Stimulated activated CD8-positive, alpha-beta memory T cell treated with anti-CD3 and anti-CD28 coated beads, Interleukin-7, amount 100 ng/mL, for 4 hours (primary cell): ENCODE measurements around the gene CHAF1A.

Experiments
- DNase-seq, 2 donors: peaks; one replicate each; pipeline ENCODE4 v3.0.0-alpha.2; 2020; ENCODE audit warnings: low read depth in 2 of 2

Gene CHAF1A

DNA sequence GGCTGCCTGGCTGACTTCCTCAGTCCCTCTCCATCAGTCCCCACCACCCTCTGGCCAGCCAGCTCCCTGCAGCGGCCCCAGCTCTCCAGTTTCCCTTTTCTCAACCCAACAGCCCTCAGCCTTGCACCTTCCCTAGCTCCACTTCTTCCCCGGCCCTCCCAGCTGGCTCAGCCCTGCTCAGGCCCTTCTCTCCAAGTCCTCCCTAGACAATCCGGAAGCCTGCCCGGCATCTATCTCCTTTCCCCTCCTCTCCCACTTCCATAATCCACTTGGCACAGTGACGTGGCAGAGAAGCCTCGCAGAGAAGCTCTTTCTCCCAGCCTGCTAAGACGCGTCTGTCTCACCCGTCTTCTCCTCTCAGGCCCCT, 54.0 kb downstream of the CHAF1A start:
- no peak for DNase-seq

DNA sequence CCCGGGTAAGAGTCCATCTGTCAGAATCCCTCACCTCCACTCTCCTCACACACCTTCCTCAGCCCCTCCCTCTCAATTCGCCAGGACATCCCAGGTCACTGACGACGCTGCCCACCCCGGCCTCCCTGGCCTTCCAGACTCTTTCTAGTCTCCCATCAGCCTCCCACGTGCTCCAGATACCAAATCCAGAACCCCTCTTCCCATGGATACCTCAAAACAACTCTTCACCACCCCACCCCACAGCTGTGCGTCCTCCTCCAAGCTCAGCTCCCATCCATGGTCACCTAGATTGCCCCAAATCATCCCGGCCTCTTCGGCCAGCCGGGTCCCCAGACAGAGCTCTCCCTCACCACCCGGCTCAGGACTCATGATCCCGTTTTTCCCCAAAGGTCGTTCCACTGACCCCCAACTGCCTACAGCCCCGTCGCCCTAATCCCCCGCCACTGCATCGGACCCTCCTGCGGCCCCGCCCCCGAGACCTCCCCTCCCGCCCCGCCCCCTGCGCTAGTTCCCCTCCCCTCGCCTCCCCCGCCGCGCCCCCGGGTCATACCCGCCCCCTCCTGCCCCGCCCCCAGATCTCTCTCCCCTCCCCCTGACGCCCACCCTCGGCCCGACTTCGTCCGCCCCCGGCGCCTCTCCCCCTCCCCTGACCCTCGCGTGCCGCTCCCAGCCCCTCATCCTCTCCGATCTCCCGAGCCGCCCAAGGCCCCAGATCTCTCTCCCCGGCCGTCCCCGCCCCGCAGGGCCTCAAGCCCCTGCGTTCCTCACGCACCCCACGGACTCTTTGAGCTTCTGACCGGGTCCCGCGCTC, 54.6 kb downstream of the CHAF1A start:
- peak; percentile 16 to 52 for DNase-seq

DNA sequence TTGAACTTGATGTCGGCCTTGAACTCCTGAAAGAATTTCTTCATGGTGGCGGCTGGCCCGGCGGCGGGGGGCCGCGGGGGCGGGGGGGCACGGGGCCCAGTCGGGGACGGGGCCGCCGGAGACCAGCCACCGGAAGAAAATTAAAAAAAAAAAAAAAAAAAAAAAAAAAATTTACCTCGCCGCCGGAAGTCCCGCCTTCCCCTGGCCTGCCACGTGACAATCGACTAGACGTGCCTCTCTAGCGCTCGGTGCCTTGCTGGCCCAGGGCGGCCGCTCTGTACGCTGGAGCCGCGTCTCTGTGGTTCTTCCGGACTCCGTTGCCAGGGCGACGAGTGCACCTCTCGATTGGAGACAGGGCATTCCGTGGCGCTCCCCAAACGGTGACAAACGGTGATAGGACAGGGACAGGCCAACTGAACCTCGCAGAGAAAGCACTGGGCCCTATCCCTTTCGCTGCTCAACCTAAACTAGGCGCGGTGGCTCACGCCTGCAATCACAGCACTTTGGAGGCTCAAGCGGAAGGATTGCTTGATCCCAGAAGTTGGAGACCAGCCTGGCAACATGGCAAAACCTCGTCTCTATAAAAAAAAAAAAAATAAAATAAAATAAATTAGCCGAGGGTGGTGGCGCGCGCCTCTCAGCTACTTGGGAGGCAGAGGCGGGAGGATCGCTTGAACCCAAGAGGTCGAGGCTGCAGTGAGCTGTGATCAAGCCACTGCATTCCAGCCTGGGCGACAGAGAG, 55.4 kb downstream of the CHAF1A start, which contains the start of gene UBXN6:
Gene UBXN6 (minus strand): TSS at position 141 of the 742 bp plus-strand sequence. CDS start 97 bp downstream, at position 44.
- peak; percentile 94 to 96 for DNase-seq

DNA sequence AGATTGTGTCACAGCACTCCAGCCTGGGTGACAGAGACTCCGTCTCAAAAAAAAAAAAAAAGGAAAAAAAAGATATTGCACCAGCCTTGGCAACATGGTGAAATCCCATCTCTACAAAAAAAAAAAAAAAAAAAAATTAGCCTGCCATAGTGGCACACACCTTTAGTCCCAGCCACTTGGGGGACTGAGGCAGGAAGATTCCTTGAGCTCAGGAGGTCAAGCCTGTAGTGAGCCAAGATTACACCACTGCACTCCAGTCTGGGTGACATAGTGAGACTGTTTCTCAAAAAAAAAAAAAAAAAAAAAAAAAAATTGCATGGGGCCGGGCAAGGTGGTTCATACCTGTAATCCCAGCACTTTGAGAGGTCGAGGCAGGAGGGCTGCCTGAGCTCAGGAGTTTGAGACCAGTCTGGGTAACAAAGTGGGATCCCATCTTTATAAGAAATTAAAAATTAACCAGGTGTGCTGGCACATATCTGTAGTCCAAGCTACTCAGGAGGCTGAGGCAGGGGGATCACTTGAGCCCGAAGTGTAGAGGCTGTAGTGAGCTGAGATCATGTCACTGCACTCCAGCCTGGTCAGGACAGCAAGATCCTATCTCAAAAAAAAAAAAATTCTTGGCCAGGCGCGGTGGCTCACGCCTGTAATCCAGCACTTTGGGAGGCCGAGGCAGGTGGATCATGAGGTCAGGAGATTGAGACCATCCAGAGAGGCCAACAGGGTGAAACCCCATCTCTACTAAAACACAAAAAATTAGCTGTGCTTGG, 62.6 kb downstream of the CHAF1A start:
- DNase-seq: no peak

DNA sequence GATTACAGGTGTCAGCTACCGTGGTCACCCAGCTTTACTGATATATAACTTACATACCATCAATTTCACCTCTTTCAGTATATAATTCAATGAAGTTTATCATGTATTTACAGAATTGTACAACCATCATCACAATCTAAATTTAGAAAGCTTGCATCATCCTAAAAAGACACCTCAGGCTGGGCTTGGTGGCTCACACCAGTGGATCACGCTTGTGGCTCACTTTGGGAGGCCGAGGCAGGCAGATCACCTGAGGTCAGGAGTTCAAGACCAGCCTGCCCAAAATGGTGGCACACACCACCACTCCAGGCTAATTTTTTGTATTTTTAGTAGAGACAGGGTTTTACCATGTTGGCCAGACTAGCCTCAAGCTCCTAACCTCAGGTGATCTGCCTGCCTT, 65.4 kb downstream of the CHAF1A start:
- DNase-seq: no peak

DNA sequence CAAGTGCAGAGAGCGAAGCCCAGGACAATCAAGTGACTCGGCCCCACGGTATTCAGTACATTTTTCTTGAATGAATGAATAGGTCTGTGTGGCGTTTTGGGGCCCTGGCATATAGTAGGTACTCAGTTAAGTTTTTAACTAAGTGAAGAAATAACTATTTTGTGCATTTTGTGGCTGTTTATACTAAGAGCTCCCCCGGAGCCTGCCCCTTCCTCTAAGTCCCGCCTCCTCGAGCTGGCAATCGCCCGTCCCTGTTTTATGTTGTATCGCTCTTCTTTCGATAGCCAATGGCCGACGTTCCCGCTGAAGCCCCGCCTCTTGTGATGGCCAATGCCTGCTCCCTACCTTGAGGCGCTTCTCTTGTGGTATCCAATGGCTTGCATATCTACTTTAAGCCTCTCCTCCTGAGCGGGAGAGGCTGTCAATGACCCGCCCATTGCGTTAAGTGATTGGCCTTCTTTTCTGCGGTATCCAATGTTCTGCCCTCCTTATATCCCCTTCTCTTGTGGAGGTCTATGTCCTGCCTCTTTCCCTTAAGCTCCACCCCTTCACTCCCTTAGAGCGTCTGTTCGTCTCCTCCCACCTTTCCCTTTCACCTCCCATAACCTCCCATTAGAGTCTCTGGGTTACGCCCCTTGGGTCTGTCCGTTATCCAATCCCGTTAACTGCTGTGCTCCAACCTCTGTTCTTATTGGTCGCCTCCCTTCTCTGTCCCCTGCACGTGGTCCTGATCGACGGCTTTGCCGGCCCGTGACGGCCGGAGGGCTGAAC, 69.1 kb downstream of the CHAF1A start:
- peak; percentile 96 to 98 for DNase-seq

DNA sequence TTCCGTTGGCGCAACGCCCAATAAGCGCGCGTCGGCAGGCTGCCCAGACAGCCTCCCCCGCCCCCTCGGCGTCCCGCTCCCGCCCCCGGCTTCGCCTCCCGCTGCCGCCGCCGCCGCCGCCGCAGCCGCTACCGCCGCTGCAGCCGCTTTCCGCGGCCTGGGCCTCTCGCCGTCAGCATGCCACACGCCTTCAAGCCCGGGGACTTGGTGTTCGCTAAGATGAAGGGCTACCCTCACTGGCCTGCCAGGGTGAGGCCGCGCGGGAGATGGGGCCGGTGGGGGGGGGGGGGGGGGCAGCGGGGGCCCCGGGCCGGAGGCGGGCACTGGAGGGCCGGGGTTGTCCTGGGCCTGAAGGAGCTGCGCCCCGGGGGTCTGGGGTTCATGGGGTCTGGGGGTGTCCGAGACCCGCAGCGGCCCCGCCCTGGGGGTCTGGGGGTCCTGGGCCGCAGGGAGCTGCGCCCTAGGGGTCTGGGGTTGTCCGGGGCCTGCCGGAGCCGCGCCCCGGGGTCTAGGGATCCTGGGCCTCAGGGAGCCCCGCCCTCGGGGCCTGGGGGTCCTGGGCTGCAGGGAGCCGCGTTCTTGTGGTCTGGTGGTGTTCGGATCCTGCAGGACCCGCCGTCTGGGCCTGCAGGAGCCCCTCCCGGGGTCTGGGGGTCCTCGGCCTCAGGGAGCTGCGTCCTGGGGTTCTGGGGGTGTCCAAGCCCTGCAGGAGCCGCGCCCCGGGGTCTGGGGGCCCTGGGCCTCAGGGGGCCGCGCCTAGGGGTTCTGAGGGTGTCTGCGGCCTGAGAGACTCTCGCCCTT, 69.9 kb downstream of the CHAF1A start, which contains the start of gene HDGFL2:
Gene HDGFL2 (plus strand): TSS at position 124 of the 801 bp plus-strand sequence. CDS start 54 bp downstream, at position 178.
- no peak for DNase-seq

DNA sequence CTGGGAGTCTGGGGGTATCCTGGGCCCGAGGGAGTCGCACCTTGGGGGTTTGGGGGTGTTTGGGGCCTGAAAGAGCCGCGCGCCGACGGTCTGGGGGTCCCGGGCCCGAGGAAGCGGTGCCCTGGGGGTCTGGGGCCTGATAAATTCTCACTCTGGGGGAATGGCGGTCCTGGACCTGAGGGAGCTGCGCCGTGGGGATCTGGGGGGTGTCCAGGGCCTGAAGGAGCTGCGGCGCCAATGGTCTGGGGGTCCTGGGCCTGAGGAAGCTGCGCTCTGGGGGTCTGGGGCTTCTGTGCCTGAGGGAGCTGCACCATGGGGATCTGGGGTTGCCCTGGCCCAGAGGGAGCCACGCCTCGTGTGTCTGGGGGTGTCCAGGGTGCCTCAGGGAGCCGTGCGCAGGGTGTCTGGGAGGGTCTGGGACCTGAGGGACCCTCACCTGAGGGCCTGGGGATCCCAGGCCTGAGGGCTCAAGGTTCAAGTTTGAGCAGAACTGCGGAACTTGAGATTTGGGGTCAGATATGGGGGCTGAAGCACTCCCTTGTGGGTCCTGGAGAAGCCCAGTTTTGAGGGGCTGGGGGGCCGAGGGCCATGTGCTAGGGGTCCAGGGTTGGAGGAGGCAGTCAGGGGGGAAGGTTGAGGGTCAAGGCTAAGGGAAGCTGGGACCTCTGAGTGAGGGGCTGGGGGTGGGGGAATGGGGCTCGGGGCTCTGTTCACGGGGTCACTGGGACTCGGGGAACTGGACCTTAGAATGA, 70.7 kb downstream of the CHAF1A start:
- no peak for DNase-seq

DNA sequence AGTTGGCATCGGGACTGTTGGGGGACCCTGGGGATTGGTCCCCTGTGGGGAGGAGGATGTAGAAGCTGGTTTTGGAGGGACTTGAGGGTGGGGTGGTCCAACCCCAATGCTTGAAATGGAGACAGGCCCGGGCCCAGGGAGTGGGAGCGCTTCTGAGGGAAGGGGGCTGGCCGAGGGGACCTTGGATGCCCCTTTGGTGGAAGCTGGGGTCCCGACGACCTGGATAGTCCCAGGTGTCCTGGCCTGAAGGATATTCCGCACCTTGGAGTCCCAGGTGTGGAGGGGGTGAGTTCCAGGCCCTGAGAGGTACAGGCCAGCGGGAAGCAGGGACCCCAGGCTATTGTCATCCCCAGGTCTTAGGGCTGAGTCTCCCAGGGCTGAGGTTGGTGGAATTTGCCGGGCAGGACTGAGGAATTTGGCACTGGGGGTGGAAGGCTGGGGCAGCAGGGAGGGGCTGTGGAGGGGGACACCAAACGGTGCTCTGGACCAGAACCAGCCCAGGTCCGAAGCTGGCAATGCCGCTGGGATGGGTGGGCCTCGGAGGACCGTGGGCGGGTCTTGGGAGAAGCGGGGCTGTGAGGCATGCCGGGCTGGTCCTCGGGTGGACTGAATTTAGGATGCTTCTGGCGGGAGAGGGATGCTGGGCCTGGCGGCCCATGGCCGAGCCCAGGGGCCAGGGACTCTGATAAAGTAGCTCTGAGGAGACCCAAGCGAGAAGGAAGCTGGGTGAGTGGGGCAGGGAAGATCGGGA, 71.5 kb downstream of the CHAF1A start:
- DNase-seq: no peak

DNA sequence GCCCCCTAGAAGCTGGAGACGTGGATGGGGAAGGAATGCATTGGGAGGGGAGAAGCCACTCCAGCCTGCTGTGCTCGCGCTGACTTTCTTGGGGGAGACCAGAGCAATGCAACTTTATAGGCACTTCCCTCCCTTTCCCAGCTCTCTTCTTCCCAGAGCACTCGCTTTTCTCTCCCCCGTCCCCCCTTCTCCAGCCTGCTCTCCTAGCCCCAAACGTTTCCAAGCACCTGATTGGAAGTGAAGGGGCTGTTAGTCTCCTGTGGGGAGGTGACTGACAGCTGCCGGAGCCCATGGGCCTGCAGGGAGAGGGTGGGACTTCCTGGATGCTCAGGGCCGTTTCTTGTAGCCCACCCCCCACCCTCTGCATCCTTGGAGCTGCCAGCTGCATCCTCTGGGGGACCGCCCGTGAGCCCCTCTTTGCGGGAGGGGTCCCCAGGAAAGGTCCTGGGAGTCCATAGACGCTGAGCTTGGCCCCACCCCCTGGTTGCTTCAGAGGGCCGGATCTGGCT, 72.1 kb downstream of the CHAF1A start:
- no peak for DNase-seq

DNA sequence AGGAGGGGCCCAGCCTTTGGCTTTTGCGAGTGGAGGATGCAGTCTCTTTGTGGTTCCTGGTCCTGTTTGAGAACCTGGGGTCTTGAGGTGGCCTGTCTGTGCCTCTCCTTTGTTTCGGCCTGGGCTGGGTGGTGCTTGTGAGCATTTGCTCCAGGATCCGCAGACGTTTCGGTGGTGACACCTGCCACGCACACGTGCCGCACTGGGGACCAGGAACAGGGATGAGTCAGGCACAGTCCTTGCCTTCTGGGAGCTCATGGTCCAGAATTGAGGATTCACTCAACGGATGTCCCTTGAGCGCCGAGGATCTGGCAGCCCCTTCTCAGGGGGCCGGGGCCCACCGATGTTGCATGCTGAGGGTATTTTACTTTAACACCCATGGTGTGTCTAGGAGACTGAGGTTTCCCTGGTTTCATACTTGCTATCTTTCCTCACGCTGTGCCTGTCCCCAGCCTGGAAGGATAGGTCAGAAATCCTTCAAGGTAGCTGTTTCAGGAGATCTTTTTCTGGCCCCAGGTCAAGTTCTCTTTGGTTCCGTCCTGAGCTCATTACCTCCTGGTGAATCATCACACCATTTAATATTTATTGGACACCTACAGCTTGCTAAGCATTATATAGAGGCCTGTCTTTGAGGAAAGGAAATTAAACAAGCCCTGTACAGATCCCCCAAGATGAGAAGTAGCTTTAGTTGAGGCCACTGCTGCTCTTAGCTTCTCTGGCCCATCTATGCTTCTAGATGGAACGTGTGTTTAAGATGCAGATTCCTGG, 74.8 kb downstream of the CHAF1A start:
- no peak for DNase-seq

DNA sequence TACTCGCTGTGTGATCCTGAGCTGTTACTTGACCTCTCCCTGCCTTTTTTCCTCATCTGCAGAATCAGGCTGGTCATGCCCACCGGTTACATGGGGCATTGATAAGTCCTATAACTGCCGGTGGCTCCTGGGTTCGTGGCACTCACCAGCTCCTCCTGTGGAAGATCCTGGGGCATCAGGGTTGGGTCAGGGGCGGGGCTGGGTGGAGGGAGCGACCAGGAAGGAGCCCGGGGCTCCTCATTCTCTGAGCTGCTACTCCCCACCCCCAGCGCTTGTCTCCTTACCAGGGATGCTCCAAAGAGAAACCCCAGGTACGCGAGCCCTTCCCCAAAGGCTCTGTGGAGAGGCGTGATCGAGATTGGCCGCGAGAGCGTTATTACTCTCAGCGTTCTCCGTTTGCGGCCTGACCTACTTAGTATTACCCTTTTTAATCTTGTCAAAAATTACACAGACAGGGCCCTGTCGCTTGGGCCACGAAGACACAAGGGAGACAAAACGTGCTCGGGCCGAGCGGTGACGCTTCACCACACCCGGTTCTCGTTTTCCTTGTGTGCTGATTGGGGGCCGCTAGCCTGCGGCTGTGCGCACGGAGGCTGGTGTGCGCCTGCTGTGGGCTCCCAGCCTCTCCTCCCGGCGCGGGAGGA, 80.4 kb downstream of the CHAF1A start:
- DNase-seq: no peak

DNA sequence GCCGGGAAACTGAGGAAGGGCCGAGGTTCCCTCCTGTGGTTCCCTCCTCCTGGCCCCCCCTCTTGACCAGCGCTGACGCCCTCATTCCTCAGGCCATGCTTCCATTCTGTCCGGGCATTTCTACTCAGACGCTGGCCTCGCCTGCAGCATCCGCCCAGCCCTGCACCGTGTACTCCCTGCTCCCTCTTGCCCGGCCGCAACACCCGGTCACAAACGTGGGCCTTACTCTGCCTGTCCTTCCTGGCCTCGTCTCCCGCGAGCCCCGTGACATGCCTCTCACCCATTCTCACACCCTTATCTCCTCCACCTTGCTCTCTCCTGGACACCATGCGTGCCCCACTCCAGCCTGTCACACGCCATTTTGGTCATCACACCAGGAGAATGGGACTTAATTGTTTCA, 80.9 kb downstream of the CHAF1A start:
- DNase-seq: no peak

DNA sequence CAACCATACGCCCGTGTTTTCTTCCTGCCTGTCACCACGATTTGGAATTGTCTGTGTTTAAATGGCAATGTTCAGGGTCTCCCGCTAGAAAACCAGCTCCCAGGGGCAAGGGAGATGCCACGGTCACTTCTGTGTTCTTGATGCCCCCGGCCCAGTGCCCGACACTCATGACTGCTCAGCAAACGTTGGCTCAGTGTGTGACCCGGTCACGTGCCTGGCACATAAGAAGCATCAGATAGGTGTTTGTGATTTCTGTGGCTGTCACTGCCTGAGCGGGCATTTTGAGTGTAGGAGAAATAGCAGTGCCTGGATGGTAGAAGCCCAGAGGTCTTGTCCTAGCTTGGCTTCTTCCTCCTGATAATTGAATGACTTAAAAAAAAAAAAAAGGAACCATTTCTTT, 85.1 kb downstream of the CHAF1A start:
- no peak for DNase-seq

DNA sequence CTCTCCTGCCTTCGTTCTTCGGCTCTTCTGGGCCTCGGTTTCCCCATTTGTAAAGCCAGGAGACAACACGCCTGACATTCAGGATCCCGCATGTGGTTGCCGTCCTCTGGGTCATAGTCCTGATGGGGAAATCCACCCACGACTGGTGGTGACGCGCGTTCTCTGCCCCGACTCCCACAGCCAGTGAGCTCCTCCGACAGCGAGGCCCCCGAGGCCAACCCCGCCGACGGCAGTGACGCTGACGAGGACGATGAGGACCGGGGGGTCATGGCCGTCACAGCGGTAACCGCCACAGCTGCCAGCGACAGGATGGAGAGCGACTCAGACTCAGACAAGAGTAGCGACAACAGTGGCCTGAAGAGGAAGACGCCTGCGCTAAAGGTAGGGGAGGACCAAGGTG, 86.1 kb downstream of the CHAF1A start:
- DNase-seq: no peak

DNA sequence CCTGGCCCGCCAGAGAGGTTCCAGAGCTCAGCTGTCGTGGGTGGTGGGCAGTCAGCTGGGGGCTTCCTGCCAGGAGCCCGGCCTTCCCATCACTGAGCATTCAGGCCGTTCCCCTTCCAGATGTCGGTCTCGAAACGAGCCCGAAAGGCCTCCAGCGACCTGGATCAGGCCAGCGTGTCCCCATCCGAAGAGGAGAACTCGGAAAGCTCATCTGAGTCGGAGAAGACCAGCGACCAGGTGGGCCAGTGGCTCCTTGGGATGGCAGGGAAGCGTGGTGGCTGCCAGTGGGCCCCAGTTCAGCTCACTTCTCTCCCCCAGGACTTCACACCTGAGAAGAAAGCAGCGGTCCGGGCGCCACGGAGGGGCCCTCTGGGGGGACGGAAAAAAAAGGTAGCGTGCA, 89.0 kb downstream of the CHAF1A start:
- DNase-seq: no peak

DNA sequence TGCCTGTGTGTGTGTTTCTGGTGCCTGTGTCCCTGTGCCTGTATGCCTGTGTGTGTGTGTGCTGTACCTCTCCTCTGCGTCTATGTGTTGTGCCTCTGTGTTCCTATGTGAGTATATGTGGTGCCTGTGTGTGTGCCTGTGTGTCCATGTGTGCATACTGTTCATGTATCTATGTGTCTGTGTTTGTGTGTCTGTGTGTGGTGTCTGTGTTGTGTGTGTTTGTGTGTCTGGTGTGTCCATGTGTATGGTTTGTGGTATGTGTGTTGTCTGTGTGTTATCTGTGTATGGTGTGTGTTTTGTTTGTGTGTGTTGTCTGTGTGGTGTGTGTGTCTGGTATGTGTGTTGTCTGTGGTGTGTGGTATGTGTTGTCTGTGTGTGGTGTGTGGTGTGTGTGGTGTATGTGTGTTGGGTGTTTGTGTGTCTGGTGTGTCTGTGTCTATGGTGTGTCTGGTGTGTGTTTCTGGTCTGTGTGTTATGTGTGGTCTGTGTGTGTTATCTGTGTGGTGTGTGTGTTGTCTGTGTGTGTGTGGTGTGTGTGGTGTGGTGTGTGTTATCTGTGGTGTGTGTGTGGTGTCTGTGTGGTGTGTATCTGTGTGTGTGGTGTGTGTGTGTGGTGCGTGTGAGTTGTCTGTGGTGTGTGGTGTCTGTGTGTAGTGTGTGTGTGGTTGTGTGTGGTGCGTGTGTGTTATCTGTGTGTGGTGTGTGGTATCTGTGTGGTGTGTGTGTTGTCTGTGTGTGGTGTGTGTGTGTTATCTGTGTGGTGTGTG, 90.1 kb downstream of the CHAF1A start:
- DNase-seq: no peak
